IPS-11a (cell line): ENCODE results near the gene GCG.

Experiments
- H3K4me3 ChIP-seq: one replicate; pipeline ENCODE4 v1.5.1; 2013; ENCODE audit warnings: low read depth, low read length, control low read depth

Gene GCG

DNA sequence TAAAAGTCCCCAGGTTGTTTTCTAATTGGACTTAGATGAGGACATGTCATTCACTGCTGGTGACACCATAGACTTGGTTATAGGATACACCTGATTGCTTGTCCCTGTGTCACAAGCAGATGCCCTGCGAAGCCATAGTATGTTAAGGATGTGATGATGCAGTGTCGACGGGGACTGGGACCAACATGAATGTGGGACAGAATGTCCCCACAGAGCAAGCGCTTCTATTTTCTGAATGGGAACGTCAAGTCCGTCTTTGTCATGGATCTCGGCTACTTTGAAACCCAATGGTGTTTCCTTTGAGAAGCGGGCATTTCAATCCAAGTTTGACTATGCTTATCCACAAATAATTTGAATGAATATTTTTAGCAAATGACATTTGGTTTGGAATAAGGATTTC lies 2.1 kb downstream of the GCG start:
- no peak overlapping the region for H3K4me3 ChIP-seq

DNA sequence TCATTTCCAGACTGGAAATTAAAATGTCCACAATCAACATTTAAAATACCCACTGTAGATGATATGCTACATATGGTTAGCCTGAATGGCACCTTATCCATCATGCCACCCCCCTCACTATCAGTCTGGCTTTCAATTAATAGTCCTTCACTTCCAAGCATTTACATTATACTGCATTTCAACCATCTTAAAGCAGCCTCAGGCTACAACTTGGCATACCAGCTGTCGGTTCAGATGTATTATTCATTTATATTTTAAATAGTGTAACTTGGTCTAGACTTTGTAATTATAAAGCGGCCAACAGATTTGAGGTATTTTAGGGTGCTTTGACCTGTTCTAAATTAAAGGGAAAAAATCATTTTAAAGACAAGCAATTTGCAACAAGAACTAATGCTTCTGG lies 2.6 kb downstream of the GCG start:
- H3K4me3 ChIP-seq = no peak overlapping the region

DNA sequence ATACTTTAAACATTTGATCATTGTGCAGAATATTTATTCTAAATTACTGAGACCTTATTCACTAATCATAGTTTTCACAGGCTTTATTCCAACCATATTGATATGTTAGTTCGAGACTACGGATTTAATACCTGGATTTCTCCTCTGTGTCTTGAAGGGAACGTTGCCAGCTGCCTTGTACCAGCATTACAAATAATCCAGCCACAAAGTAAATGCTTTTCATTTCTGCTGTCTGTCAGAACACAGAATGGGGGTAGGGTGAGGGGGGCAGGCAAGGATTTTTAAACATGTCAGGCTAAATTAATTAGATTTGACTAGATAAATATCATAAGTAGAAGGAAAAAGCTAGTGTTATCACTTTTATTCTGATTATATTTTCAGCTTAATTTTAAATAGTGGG lies 3.1 kb downstream of the GCG start:
- no peak overlapping the region for H3K4me3 ChIP-seq

DNA sequence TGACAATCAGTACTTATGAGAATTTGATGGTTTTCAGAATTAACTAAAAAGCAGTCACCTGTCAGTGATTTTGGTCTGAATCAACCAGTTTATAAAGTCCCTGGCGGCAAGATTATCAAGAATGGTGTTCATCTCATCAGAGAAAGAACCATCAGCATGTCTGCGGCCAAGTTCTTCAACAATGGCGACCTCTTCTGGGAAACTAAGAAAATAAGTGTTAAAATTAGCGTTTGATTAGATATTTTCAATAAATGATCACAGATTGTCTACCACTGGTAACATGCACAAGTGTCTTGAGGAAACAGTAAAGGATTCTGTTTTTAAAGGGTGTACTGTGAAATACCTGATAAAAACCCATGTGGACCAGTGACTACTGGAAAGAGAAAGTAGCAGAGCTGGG lies 8.1 kb downstream of the GCG start:
- no peak overlapping the region for H3K4me3 ChIP-seq

- no peak overlapping the region for H3K4me3 ChIP-seq
Observed at GRCh38 chr2:162138310-162138709, 13.7 kb downstream of the GCG start.

GRCh38 chr2:162127422-162127821 lies 24.6 kb downstream of the GCG start:
- H3K4me3 ChIP-seq = no peak overlapping the region

DNA sequence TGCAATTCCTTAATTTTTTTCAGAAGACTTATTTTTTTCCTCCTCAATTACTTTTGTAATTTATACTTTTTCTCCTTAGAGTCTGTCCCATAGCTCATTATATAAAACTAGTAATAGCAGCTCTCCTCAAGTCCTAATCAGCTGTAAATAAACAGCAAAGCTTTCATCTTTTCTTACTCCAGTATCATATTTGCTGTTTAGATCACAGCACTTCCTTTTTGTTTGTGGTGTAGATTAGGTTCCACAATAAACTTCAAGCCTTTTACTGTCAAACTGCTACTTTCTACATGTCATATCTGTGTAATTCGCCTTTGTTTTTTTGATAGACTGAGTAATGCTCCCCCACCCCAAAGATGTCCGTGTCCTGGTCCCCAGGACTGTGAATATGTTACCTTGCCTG lies 25.5 kb downstream of the GCG start:
- no peak overlapping the region for H3K4me3 ChIP-seq

GRCh38 chr2:162126111-162126519 lies 25.9 kb downstream of the GCG start:
- H3K4me3 ChIP-seq = no peak overlapping the region

DNA sequence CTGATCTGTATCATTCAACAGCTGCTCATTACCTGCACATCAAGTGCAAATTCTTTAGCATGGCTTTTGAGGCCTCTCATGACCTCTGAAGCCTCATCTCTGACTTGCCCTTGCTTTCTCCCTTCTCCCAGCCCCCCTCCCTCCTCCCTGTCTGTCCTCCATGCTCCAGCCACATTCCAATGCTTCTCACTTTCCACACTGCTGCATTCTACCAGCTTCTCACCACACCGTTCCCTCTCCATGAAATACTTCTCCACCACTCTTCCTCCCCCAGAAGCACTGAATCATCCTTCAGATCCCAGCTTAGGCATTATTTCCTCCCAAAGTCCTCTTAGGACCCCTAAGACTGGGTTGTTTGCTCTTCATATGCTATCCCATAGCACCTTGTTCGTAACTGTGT lies 26.9 kb downstream of the GCG start:
- no peak overlapping the region for H3K4me3 ChIP-seq

DNA sequence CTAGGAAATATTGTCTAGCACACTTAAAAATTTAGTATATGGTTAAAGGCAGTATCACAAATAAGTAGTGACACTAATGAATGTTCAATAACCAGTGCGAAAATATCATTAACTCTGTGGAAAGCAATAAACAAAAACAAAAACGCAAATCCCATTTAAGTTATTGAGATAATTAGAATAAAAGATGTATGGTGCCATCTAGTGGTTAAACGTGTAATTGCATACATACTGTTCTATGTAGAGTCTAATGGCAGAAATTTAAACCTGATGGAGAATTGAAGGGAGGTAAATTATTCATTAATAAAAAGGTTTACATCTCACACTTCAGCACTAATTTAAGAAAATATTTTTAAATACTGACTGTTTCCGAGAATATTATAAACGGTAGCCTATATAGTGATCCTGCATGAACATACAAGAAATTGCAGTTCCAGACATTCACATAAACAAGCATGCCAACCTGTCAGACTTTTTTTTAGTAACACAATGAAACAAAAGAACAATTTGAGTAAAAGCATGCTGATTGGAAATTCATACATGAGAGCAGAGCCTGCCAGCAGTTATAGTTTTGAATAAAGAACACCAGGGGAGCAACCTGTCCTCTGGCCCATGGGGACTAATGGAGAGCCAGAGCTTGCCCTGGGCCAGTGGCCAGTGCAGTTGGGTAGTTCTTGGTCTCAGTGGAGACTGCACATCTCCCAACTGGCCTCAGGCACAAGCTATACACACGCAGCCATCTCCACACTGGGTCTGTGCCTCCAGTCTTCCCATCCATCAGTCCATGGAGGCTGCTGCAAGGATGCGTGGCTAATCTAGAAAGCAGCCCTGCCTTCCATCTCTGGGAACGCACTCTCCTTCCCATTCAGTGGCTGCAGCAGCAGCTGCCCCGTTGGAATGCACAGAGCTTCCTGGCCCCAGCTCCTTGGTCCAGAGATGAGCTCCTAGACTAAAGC lies 28.0 kb downstream of the GCG start:
- no peak overlapping the region for H3K4me3 ChIP-seq

DNA sequence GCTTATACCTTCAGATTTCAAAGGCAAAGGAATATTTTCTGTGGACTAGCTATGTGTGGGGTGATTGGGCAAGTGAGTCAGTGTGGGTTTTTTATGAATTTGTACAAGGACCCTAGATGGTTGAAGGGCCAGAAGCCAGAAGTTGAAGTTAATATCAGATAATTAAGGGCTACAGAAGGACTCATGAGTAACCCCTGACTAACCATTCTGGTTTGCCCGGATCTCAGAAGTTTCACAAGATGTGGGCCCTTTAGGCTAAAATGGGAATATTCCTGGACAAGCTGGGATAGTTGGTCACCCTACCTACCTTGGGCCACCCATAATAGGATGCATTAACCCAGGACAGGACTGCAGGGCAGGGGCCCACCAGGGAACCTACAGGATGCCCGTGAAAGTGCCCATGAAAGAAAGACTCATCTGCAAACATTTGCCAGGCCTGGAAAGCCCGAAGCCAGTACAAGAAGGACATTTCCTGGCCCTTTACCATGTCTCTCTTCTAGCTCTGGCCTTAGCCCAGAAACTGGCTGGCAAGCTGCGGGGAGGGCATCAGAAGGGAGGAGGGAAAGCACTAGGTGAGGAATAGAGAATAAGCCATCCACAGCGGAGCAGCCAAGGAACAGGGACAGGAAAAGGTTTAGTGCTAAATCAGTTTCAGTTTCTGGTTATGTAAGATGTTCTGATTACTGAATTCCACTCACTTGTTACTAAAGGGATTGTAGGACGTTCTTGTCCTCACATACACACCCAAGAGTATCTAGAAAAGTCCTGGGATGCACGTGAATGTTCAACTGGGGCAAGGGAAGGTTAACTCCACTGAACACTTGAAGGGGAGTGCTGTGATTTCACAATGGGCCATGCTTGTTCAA lies 33.6 kb downstream of the GCG start:
- no peak overlapping the region for H3K4me3 ChIP-seq

GRCh38 chr2:162116352-162116751 lies 35.7 kb downstream of the GCG start:
- H3K4me3 ChIP-seq = no peak overlapping the region

DNA sequence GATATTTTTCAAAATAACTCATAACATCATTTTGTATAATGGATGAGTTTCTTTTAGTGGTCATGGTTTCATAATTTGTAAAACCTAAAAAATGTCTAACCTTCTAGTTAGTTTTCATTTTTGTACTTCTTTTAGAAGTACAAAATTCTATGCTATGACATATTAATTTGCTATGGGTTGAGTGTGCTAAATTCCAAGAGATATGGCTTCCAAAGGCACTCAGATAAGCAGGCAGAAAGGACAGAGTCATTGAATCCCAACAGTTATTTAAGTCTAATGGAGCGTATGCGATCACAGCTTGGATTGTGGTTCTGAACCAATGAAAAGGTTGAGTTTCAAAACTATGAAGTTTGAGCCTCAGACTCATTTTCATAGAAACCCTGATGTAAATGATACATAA lies 37.0 kb downstream of the GCG start:
- no peak overlapping the region for H3K4me3 ChIP-seq

GRCh38 chr2:162114271-162114670 lies 37.8 kb downstream of the GCG start:
- H3K4me3 ChIP-seq = no peak overlapping the region

DNA sequence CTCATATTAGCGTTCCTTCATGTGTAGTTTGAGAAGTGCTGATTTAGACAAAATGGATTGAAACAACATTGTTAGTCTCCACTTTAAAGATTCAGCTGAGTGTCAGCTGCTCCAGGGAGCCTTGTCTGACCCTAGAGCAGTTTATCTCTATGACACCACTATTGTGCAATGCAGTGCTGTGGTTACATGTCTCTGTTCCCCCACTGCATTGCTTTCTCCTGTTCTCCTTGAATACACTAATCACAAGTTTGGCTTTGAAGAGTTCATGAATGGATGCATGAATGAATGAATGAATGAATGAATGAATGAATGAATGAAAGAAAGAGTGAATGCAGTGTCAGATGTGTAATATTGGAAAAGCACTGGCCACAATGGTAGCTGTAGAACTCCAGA lies 38.3 kb downstream of the GCG start:
- H3K4me3 ChIP-seq = no peak overlapping the region

GRCh38 chr2:162113088-162113775 lies 38.8 kb downstream of the GCG start:
- H3K4me3 ChIP-seq = no peak overlapping the region

GRCh38 chr2:162111958-162112850 lies 39.8 kb downstream of the GCG start:
- no peak overlapping the region for H3K4me3 ChIP-seq

GRCh38 chr2:162107361-162107901 lies 44.6 kb downstream of the GCG start:
- no peak overlapping the region for H3K4me3 ChIP-seq

- H3K4me3 ChIP-seq = no peak overlapping the region
Observed at GRCh38 chr2:162106746-162107145, 45.3 kb downstream of the GCG start.

DNA sequence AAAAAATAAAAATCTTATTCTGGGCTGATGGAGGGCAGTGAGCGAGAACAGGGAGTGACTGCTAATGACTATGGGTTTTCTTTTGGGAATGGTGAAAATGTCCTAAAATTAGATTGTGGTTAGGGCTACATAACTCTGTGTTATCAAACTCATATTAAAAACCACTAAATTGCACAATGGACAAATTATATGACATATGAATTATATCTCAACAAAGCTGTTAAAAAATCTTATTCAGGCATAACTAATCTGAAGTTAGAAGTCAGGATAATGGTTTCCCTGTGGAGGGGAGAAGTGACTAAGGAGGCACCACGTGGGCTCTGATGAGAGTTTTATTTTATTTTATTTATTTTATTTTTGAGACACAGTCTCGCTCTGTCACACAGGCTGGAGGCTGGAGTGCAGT lies 45.9 kb downstream of the GCG start:
- H3K4me3 ChIP-seq = no peak overlapping the region
